ENCODE results near the gene FBXO8. TPM values are rescaled to one million over a fixed set of nuclear protein-coding genes. Genes with fewer than 3 reads are reported as not detected.

The FBXO8 gene
- total RNA-seq, 1 donor from 2014 or later = 32.1 TPM

DNA sequence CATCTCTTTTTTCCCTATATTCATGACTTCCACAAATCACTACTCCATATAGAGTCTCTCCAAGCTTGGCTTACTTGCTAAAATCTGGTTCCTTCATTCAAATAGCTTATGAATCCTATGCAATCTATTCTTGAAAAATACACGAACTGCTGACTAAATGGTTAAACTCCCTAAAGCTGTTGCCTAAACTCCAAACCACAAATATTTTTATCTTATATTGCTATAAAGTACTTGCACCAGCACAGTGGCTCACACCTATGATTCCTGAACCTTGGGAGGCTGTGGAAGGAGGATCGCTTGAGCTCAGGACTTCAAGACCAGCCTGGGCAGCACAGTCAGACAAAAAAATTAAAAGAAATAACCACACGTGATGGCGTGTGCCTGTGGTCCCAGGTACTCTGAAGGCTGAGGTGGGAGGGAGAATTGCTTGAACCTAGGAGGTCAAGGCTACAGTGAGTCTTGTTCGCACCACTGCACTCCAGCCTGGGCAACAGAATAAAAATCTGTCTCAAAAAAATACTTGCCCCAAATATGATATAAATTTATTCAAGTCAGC is 2.2 kb downstream of the FBXO8 start:
- DNase-seq (ENCODE audit: low read depth) (no peak), FAIRE-seq (no peak)
- no peaks in the 10 kb centered on the region for H3K36me3 ChIP-seq (ENCODE audit: control insufficient read depth, insufficient read depth, low read length)
- H3K4me3 ChIP-seq (ENCODE audit: low read depth, low read length) = no peak overlapping the region
- H3K27me3 ChIP-seq (ENCODE audit: control insufficient read depth, insufficient read depth, low read length) = no peaks in the 10 kb centered on the region
- TF ChIP-seq, protein P1, sequence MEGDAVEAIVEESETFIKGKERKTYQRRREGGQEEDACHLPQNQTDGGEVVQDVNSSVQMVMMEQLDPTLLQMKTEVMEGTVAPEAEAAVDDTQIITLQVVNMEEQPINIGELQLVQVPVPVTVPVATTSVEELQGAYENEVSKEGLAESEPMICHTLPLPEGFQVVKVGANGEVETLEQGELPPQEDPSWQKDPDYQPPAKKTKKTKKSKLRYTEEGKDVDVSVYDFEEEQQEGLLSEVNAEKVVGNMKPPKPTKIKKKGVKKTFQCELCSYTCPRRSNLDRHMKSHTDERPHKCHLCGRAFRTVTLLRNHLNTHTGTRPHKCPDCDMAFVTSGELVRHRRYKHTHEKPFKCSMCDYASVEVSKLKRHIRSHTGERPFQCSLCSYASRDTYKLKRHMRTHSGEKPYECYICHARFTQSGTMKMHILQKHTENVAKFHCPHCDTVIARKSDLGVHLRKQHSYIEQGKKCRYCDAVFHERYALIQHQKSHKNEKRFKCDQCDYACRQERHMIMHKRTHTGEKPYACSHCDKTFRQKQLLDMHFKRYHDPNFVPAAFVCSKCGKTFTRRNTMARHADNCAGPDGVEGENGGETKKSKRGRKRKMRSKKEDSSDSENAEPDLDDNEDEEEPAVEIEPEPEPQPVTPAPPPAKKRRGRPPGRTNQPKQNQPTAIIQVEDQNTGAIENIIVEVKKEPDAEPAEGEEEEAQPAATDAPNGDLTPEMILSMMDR (IDR thresholded peaks at IDR 0.05; ENCODE audit: insufficient read depth, low read length, severe bottlenecking) = no peak

DNA sequence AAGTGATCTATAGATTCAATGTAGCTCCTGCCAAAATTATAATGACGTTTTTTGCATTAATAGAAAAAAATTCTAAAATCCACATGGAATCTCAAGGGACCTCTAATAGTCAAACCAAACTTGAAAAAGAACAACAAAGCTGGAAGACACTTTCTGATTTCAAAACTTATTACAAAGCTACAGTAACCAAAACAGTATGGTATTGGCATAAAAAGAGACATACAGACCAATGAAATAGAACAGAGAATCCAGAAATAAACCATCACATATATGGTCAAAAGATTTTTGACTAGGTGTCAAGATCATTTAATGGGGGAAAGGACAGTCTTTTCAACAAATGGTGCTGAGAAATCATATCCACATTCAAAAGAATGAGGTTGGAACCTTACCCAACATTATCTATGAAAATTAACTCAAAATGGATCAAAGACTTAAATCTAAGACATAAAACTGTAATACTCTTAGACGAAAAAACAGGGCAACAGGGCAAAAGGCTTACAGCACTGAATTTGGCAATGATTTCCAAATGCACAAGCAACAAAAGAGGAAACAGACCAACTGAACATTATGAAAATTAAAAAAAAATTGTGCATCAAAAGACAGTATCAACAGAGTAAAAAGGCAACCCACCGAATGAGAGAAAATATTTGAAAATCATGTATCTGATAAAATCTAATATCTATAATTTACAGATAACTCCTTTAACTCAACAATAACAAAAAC is 3.9 kb downstream of the FBXO8 start:
- no peak overlapping the region for H3K4me3 ChIP-seq (ENCODE audit: low read depth, low read length)
- TF ChIP-seq, protein P1 (IDR thresholded peaks at IDR 0.05; ENCODE audit: insufficient read depth, low read length, severe bottlenecking) = no peak
- no peak for DNase-seq (ENCODE audit: low read depth)
- no peak for FAIRE-seq
- H3K36me3 ChIP-seq (ENCODE audit: control insufficient read depth, insufficient read depth, low read length) = no peaks in the 10 kb centered on the region
- H3K27me3 ChIP-seq (ENCODE audit: control insufficient read depth, insufficient read depth, low read length) = no peaks in the 10 kb centered on the region

DNA sequence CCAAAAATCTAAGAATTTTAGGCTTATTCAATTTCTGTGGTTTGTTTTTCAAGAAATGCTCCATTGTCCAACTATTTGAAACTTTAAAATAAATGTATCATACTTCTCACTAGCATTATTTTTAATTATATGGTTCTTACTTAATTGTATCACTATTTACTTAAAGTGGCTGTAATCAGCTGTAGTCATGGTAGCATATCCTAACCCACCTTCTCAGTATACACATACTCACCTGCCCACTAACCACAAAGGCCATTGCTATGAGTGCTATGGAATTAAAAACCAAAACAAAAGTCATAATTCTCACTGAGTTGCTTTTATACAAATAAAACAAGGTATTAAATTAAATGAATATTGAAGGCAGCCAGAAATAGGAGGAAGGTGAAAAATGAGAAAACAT is 5.0 kb downstream of the FBXO8 start:
- Histone ChIP-seq H3K27me3 (ENCODE audit: control insufficient read depth, insufficient read depth, low read length) (no peaks in the 10 kb centered on the region), H3K4me3 (ENCODE audit: low read depth, low read length) (no peak overlapping the region), H3K36me3 (ENCODE audit: control insufficient read depth, insufficient read depth, low read length) (no peaks in the 10 kb centered on the region)
- DNase-seq (ENCODE audit: low read depth) (peak; percentile 12), FAIRE-seq (no peak)
- TF ChIP-seq, protein P1 (IDR thresholded peaks at IDR 0.05; ENCODE audit: insufficient read depth, low read length, severe bottlenecking) = no peak

DNA sequence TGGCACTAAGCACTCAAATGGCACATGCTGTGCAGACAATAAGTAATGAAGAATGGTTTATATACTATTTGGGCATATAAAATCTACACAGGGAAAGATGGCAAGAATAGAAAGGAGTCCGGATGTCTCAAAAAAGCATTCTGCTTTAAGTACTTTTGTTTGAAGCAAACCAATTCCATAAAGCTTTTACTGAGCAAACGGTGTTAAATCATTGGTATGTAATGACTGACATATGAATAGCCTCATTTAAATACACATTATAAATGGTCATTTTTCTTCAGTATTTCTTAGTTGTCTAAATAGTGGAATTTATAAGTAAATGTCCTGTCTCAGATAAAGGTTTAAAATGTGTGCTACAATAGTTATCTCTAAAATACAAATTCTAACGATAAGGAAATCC is 6.0 kb downstream of the FBXO8 start:
- no peaks in the 10 kb centered on the region for H3K36me3 ChIP-seq (ENCODE audit: control insufficient read depth, insufficient read depth, low read length)
- no peak overlapping the region for H3K4me3 ChIP-seq (ENCODE audit: low read depth, low read length)
- DNase-seq (ENCODE audit: low read depth) (no peak), FAIRE-seq (no peak)
- H3K27me3 ChIP-seq (ENCODE audit: control insufficient read depth, insufficient read depth, low read length) = no peaks in the 10 kb centered on the region
- TF ChIP-seq, protein P1 (IDR thresholded peaks at IDR 0.05; ENCODE audit: insufficient read depth, low read length, severe bottlenecking) = no peak

DNA sequence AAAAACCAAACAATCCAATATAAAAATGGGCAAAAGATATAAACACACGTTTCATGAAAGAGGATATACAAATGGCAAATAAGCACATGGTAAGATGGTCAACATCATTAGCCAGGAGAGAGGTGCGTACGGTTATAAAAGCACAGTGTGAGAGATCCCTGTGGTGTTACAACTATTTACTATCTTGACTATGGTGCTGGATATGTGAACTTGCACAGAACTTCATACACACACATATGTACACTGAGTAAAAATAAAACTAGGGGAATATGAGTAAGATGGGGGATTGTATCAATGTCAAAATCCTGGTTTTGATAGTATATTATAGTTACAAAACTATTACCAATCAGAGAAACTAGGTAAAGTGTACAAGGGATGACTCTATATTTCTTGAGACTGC is 8.4 kb downstream of the FBXO8 start:
- Histone ChIP-seq H3K27me3 (ENCODE audit: control insufficient read depth, insufficient read depth, low read length) (no peaks in the 10 kb centered on the region), H3K36me3 (ENCODE audit: control insufficient read depth, insufficient read depth, low read length) (no peaks in the 10 kb centered on the region), H3K4me3 (ENCODE audit: low read depth, low read length) (no peak overlapping the region)
- no peak for FAIRE-seq
- DNase-seq (ENCODE audit: low read depth) = no peak
- TF ChIP-seq, protein P1 (IDR thresholded peaks at IDR 0.05; ENCODE audit: insufficient read depth, low read length, severe bottlenecking) = no peak

Data from bronchial epithelial cell (primary cell).